Suppressor macrophage (primary cell): Measurements from ENCODE around the gene MYBPC1.
"Not testable (repeated sequence)": the region's sequence is repeated elsewhere in the genome, so short reads cannot be mapped to it uniquely, and the experiment has no call there.

Experiments
- DNase-seq, 4 experiments: peaks; one replicate each; pipeline ENCODE4 v3.0.0-alpha.2; 2020 to 2022
- total RNA-seq, 17 experiments: gene quantifications; one replicate each; lab custom pipeline; 2026; ENCODE audit warnings: mixed read lengths in 6 of 17, inconsistent platforms in 3 of 17; lab: John Stamatoyannopoulos, UW

Gene MYBPC1
- total RNA-seq: 0 to 4.5 (median 0.15) reads per million in 17 experiments

DNA sequence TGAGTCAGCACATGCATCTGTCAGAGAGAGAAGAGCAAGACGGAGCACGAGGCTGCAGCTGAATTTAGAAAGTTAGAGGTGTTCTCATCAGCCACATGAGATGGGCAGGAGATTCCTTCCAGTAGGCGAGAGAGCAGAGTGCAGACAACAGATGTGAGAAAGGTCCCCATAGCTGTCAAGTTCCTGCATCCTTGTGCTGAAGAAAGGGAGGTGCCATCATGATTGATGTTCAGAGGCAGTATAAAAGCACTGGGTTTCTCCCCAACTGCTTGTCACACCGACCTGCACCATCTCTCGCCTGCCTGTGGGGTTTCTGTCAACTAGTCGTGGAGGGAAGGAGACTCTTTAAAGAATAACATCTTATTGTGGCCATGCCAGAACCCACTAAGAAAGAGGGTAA lies at the start of gene MYBPC1:
Gene MYBPC1 (plus strand): TSS at position 272 of the 400 bp plus-strand sequence. CDS start 100 bp downstream, at position 372.
- no peak for DNase-seq

DNA sequence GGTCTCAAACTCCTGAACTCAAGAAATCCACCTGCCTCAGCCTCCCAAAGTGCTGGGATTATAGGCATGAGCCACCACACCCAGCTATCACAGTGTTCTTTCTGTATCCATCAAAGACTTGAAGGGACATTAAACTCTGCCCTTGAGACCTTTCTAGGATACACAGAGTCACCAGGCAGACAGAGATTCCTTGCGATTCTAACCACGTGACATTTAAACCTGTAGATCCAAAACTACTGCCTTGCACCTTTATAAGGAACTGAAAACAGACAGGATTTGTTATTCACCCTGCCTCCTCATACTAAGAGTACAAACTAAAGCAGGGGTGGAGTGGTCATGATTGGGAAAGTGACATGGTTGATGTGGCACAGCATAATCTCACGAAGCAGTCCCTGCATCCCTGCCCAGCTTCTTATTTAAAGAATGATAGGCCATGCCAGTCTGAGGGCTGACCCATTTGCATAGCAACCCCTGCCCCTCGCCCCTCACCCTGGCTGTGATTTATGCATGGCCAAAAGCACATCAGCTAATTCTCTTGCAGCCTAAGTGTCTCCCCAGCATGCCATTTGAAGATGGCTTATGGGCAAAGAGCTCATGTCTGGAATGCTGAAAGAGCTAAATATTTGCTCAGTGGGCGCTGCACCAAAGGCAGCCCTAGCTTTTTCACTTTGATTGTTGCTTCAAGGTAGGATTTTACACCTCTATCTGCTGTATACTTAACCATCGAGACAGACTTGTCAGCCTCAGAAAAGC lies 43.2 kb upstream of the MYBPC1 start:
- no peak for DNase-seq

GRCh38 chr12:101552277-101552676 lies 42.5 kb upstream of the MYBPC1 start:
- DNase-seq: peak in 3 of 4 experiments; percentile 35 to 51 (median 50)

GRCh38 chr12:101557094-101557493 lies 37.7 kb upstream of the MYBPC1 start:
- peak in 2 of 4 experiments; percentile 31 to 54 for DNase-seq

- DNase-seq: not testable (repeated sequence)
Observed at GRCh38 chr12:101558726-101559125, 36.0 kb upstream of the MYBPC1 start.

DNA sequence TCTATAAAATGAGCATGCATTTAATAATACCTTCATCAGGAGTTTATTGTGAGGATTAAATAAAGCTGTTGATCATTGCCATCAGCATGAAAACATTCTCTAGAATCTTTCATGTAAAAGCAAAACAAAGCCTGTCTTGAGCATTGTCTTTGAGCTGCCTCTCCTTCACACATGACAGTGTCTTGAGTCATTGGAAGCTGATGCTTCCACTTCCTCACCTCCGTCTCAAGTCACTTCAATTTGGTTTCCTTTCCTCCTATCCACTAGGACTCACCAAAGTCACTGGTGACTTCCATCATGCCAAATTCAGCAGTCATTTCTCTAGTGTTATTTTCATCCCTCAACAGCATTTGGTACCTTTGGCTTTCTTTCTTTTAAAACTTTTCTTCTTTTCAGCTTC lies 31.6 kb upstream of the MYBPC1 start:
- DNase-seq: peak; percentile 10 to 56 (median 40)

GRCh38 chr12:101564912-101565311 lies 29.9 kb upstream of the MYBPC1 start:
- peak; percentile 33 to 50 (median 46) for DNase-seq

- no peak for DNase-seq
Observed at GRCh38 chr12:101566318-101566717, 28.5 kb upstream of the MYBPC1 start.

GRCh38 chr12:101567918-101568317 lies 26.9 kb upstream of the MYBPC1 start:
- DNase-seq: no peak

DNA sequence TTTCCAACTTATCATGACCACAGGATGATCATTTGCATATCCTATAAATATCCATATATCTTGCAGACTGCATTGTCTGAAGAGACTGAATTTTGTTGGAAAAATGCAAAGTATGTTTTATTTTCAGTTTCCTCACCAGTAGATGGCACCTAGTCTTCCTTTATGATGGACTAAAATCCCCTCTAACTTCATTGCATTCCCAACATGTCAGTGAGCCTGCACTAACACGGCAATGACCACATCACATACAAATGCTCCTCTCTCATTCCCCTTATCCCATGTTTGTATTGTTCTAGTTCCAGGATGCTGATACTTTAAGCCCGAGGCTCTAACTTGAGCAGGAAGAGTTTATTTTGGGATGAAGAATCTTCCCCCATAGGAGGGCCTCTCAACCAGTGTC lies 24.7 kb upstream of the MYBPC1 start:
- peak in 3 of 4 experiments; percentile 18 to 61 (median 47) for DNase-seq

GRCh38 chr12:101571105-101571504 lies 23.7 kb upstream of the MYBPC1 start:
- DNase-seq: no peak

- no peak for DNase-seq
Observed at GRCh38 chr12:101573743-101574142, 21.0 kb upstream of the MYBPC1 start.

- no peak for DNase-seq
Observed at GRCh38 chr12:101578417-101578816, 16.4 kb upstream of the MYBPC1 start.

GRCh38 chr12:101581190-101581589 lies 13.6 kb upstream of the MYBPC1 start:
- DNase-seq: no peak

- no peak for DNase-seq
Observed at GRCh38 chr12:101582937-101583336, 11.8 kb upstream of the MYBPC1 start.

- no peak for DNase-seq
Observed at GRCh38 chr12:101590383-101590782, 4.4 kb upstream of the MYBPC1 start.

DNA sequence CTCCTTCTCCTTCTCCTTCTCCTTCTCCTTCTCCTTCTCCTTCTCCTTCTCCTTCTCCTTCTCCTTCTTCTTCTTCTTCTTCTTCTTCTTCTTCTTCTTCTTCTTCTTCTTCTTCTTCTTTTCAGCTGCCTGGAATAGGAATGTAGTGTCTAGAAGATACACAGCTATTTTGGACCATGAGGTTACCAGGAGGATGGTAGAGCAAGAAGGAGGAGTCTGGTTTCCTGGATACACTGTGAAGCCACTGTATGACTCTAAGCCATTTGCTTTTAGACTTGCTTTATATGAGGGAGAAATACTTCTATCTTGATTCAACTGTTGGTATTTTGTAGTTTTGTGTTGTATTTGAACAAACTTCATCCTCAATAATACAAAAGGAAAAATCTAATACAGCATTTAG lies 3.0 kb upstream of the MYBPC1 start:
- no peak for DNase-seq

- no peak for DNase-seq
Observed at GRCh38 chr12:101592448-101592847, 2.3 kb upstream of the MYBPC1 start.

DNA sequence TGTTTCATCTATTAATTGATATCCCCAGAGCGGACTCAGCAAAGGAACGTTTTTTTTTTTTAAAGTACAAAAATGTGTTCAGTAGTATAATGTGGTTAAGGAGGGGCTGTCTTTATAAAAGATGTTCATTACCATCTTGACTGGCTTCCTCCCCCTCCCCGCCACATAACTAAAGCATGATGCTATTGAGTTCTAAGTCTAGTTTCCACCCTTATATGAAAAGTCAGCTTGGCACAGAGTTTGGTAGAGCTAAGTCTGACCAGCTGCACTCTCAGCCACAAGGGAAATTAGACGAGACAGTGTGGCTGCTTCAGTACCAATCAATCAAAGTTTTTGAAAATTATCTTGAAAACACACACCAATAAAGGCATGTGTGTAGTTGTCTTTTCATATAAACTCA lies 1.9 kb upstream of the MYBPC1 start:
- DNase-seq: no peak

GRCh38 chr12:101596172-101596571 lies 1.4 kb downstream of the MYBPC1 start:
- DNase-seq: no peak

GRCh38 chr12:101597164-101597563 lies 2.4 kb downstream of the MYBPC1 start:
- DNase-seq: no peak

- DNase-seq: no peak
Observed at GRCh38 chr12:101598483-101598882, 3.7 kb downstream of the MYBPC1 start.

- DNase-seq: no peak
Observed at GRCh38 chr12:101599311-101599710, 4.5 kb downstream of the MYBPC1 start.

DNA sequence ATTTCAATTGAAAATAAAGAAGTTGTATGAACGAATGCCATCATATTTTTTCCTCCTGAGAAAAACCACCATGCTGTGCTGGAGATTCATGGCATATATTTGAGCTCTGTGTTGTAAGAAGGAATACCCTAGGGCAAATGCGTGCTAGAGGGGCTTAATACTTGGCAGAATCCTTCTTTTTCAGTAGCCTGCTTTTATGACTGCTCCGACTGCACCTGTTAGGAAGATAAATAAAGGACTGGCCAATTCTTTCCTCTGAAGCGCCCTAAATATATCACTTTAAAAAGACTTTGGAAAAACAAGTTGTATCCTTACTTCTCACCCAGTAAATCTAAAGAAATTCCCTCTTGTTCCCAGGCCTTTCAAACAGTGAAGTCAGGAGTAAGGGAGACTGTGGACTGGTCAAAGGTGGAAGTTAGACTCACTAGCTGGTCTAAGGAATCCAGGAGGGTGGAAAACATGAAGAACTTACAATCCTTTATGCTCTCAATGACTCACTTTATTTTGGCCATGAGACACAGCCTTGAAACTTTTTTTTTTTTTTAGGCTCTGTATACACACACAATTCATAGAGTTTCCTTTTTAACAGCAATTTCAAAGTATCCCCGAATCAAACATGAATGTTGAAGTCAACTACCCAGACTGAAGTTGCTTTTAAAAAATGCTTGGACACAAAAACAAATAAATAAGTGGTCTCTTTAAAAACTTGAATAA lies 5.2 kb downstream of the MYBPC1 start:
- DNase-seq: no peak
